Measurements from ENCODE around the gene GPR17.
A peak's percentile ranks its signal among the peaks of the same experiment; 100 is the strongest.

The GPR17 gene

DNA sequence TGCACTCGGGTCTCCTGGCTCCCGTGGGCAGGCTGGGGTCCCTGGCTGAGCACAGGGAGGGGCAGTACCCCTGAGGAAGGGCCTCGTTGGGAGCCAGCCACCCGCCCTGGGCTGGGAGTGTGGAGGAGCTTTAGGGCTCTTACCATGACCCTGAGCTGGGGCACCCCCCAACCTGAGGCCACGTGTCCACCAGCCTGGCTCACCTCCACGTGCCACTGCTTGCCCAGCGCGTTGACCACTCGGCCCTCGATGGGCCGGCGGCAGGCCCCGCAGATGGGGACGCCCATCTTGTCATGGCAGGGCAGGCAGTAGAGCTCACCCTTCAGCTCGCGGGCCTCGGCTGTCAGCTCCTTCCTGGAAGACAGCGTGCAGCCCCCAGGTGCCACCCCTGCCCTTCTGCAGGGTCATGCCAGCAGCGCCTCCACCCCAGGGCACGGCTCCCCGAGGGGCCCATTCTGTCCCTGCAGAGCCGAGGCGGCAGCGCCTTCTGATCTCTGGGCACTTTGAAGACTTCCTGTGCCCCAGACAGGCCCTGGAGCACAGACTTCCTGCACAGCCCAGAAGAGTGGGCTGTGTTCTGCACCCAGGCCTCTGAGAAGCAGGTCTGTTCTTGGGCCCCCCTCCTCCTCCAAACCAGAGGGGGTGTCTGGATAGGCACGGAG lies 4.0 kb upstream of the GPR17 start:
- no peak for DNase-seq

GRCh38 chr2:127642706-127643438 lies 3.1 kb upstream of the GPR17 start:
- DNase-seq, result no peak

GRCh38 chr2:127643439-127644065 lies 2.4 kb upstream of the GPR17 start:
- DNase-seq, result no peak

DNA sequence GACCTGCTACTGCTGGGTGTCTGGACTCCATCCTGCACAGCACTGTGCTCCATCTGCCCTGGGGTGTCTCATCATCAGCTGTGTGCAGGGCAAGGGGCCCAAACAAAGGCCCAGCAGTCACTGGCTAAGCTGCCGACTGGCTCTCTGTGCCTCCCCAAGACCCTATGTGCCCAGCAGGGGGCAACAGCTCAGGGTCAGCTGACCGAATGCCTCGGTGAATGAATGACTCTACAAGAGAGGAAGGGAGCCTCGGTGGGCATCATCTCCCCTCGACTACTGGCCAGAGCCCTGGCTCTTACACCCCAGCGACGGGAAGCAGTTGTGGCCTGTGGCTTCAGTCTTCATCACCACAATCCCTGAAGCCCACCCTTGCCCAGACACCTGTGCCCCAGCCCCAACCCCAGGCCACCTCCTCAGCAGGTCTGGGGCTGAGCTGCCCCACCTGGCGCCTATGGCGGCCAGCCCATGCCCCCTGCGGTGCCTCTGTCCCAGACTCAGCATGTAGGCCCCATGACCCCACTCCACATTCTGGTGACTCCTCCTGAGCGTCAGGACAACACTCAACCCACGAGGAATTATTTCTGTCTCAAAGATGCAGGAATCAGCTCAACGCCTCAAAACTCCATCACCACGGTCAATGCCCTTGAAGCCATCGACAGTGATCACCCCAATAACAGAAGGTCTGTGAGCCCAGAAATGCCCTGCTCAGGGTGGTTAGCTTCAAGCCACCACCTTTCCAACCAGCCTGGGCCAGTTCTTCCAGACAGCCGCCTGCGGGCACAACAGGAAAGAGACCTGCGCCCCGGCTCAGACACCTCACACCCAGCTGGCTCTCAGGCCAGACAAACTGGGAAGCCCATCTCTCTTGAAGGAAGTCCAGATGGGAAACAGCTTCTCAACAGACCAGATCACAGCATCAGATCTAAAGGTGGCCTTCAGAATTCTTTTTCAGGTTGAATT lies 1.6 kb upstream of the GPR17 start:
- no peak for DNase-seq

DNA sequence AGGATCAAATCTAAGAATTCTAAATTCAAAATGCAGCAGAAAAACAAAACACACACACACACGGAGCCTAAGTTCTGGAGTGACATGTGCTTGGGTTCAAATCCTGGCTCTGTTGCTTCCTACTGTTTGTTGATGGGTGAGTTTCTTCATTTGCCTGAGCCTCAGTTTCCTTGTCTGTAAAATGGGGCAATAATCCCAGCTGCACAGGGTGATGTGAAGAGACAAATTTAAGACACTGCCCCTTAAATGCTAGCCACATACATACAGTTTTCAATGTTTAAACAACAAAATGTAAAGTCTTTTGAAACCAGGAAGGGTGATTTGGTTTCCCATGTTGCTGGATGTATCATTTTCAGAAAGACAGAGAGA lies 943 bp upstream of the GPR17 start:
- no peak for DNase-seq

DNA sequence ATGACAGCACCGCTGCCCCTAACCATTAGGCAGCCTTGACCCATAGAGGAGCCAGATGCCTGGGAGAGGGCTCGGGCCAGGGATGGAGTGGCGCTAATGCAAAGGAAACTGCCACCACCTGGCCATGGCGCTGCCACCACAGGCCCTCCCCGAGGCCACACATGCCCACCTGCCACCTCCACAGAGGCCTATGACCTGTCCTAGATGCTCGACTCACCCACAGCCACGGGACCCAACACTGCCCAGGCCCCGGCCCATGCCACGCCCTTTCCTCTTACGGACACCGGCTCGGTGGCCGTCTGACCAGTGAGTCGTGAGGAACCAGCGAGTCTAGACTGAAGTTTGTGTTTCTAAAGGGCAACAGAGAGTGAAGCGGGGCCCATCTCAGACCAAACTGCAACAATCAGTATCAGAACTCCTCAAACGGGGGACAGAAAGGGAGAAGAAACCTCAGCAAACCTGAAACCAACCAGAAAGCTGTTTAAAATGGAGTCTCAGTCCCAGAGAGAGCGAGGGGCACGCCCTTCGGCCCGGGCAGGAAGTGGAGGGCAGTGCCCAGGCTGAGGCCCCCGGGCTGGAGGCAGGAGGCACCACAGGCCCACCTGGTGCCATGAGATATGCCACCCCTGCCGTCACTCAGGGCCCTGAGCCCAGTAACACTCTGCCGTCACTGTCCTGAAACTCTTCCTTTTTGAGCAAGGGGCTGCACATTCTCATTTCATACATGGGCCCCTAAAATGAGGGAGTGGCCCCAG lies 711 bp downstream of the GPR17 start:
- no peak for DNase-seq

DNA sequence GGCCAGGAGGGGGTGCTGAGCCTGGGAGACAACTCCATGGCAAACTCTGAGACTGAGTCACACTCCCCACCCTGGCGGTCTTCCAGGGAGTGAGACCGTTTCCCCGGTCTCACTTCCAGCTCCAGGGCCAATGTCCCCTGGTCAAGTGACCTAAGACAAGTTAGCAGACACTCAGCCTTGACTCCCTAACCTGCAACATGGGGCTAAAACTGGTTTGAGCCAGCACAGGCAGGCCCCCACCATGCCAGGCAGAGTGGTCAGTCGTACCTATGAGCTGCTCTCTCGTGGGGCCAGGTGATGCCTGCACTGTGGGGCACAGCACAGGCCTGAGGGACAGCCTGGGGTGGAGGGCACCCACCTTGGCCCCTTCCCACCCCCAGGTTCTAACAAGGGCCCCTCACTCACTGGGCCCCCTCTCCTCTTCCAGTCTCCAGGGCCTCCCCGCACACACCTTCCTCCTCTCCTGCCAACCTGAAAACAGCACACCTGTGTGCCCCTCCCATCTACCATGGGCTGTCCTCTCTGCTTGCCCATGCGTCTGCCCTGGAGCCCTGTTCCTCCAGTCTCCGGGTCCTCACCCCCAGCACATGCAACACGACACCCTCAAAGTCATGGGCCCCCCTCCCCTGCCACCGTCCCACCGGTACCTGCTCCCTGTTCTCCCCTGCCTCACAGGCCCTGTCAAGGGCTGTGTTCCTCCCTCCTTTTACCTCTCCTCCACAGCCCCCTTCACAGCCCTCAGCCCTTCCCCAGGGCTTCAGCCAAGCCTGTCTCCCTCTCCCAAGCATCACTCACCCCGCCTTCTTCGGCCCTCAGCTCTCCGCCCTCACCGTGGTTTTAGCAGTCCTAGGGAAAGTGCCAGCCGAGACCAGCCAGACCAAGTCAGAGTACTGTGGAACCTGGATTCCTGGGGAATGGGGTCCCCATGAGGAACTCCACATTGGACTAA lies 1.6 kb downstream of the GPR17 start:
- no peak for DNase-seq

DNA sequence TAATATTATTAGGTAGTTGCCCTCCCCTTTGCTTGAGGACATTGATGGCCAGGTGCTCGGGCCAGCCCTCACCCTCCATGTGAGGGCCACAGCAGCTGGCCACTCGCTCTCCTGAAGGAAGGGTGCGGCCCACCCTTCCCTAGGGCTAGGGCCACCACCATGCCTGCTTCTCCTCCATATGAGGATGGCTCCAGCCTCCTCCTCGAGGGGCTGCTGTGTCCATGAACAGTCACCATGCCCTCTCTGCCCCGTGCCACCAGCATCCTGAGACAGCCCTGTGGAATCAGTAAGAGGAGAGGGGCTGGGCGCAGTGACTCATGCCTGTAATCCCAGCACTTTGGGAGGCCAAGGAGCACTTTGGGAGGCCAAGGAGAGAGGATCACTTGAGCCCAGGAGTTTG lies 2.4 kb downstream of the GPR17 start:
- DNase-seq, result no peak

GRCh38 chr2:127649100-127649611 lies 3.2 kb downstream of the GPR17 start:
- DNase-seq, result no peak

- peak; percentile 57 to 59 for DNase-seq
Measured at GRCh38 chr2:127649684-127650040, 3.7 kb downstream of the GPR17 start.

DNA sequence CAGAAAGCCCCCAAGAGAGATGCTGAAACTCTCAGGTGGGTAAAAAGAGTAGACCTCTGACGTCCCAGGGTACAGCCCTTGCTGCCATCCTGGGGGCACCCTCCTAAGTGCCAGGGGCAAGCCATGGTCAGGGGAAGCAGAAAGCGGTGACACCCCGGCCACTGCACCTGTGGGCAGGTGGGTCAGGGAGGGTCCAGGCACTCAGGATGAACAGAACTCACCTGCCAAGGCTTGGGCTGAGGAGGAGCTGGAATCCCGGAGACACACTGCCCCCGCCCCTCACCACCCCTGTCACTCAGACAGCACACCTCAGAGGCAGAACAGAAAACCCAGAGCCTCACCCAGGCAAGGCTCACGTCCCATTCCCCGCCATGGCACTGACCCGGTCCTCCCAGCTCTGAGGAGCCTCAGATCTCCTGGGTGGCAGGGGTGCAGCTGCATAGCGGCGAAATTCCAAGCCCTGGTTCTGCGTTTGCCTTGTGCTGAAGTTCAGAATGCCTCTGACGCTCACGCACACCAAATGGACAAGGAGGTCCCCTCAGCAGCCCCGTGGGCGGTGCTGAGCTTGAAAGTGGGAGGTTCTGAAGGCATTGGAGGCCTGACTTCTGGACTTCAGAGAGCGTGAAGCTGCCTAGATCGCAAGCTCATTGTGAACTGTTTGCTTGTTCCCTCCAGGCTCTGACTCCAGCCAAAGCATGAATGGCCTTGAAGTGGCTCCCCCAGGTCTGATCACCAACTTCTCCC lies 4.3 kb downstream of the GPR17 start:
- no peak for DNase-seq

- DNase-seq, result no peak
Measured at GRCh38 chr2:127650785-127651380, 4.9 kb downstream of the GPR17 start.

DNA sequence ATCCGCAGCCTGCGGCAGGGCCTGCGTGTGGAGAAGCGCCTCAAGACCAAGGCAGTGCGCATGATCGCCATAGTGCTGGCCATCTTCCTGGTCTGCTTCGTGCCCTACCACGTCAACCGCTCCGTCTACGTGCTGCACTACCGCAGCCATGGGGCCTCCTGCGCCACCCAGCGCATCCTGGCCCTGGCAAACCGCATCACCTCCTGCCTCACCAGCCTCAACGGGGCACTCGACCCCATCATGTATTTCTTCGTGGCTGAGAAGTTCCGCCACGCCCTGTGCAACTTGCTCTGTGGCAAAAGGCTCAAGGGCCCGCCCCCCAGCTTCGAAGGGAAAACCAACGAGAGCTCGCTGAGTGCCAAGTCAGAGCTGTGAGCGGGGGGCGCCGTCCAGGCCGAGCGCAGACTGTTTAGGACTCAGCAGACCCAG lies 5.4 kb downstream of the GPR17 start:
- no peak for DNase-seq

GRCh38 chr2:127651971-127652550 lies 6.1 kb downstream of the GPR17 start:
- no peak for DNase-seq

- DNase-seq, result no peak
Measured at GRCh38 chr2:127652786-127653357, 6.9 kb downstream of the GPR17 start.

DNA sequence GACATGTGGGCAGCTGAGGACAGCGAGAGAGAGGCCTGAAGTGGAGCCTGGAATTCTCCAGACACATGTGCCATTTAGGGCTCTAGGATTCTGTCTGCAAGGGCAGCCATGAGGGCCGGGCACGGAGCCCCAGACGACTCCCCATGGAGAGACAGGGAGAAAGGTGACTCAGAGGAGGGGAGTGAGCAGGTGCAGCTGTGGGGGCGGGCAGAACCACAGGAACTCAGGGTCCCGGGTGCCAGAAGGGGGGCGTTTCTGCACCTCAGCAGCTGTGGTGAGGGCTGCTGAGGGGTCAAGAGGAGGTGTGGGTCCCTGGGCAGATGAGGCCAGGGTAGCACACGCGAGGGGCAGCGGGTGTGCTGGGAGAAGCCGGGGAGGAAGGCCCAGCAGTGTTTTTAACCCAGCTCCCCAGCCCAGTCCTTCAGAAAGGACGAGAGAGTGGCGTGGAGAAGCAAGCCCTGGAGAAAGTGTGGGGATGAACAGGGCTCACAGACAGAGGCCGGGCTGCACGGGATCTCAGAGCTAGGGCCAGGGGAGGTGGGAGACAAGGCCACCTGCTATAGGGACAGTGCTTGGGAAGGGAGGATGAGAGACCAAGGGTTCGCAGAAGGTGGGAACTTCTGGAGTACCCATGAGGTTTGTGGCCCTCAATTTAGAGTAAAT lies 7.6 kb downstream of the GPR17 start:
- DNase-seq, result no peak

DNA sequence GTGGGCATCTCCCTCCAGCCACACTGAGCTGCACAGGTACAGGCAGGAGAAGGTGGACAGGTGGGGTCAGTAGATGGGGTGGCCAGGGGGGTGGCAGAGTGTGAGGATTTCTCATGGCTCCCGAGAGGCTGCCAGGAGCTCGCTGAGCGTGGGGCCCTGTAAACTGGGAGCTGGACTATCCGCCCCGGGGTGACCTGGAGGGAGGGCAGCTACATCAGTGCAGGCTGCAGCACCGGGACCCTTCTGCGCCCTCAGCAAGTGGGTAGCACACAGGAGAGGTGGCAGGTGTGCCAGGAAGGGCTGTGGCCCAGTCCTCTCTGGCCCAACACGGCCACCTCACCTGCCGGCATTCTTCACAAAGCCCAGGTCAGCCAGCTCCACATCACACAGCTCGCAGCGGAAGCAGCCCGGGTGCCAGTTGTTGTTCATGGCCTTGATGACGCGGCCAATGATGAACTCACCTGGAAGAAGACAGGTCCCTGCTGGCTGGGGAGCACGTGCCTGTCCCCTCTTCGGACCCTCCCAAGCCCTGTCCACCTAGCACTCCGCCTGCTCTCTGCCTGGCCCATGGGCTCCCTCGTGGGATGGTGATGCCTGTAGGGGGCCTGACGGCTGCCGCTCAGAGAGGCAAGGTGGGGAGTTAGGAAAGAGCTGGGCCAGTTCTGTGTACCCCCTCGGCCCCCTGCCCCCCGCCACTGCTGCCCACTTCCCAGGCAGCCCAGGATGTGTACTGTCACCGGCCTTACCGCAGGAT lies 8.3 kb downstream of the GPR17 start:
- no peak for DNase-seq

- DNase-seq, result no peak
Measured at GRCh38 chr2:127654838-127655175, 8.9 kb downstream of the GPR17 start.
